ENCODE measurements around the gene SLC2A6.

Gene SLC2A6

GRCh38 chr9:133496861-133497842, 18.3 kb upstream of the SLC2A6 start:
- no peak for DNase-seq (ENCODE audit: low read depth)

DNA sequence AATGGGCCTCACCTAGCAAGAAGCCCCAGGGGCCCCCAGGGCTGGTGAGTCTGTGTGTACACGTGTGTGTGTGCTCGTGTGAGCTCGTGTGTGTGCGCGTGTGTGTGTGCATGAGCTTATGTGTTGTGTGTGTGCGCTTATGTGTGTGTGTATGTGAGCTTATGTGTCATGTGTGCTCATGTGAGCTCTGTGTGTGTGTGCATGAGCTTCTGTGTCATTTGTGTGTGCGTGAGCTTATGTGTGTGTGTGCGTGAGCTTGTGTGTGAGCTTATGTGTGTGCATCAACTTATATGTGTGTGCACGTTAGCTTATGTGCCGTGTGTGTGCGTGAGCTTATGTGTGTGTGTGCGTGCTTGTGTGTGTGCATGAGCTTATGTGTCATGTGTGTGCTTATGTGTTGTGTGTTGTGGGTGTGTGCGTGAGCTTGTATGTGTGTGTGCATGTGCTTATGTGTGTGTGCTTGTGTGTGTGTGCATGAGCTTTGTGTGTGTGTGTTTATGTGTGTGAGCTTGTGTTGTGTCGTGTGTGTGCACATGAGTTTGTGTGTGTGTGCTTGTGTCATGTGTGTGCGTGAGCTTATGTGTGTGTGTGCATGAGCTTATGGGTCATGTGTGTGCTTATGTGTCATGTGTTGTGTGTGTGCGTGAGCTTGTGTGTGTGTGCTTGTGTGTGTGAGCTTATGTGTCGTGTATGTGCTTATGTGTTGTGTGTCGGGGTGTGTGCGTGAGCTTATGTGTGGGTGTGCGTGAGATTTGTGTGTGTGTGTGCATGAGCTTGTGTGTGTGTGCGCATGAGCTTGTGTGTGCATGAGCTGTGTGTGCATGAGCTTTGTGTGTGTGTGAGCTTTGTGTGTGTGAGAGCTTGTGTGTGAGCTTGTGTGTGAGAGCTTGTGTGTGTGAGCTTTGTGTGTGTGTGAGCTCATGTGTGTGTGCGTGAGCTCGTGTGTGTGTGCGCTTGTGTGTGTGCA, 16.7 kb upstream of the SLC2A6 start:
- DNase-seq (ENCODE audit: low read depth): no peak

DNA sequence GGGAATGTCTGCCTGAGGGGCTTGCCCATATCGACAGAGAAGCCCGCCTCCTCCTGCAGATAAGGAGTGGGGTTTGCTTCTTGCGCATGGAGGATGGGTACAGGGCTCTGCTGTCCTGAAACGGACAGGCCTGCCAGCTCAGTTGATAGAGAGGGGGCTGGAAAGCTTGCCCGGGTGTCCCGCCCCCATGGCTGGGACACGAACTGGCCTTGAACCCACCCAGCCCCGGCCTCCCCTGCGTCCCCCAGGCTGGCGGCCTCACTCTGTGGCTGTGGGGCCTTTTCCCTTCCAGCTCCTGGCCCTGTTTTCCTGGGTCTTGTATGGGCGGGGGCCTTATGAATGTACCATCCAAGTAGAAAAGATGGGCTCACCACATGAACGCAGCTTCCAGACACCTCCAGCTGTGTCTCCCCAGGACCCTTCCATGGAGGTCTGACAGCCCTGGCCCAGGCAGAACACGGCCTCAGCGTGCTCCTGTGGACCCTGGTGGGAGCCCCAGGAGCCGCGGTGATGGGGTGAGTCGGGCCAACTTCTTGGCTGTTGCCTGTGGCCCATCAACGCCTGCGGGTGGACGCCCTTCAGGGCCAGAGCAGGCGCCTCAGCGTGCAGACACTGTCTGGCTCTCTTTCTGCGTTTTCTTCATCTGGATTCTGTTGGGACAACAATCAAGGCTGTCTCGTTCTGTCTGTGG, 15.9 kb upstream of the SLC2A6 start:
- DNase-seq (ENCODE audit: low read depth): no peak

- DNase-seq (ENCODE audit: low read depth): no peak
Observed at GRCh38 chr9:133493845-133494540, 15.1 kb upstream of the SLC2A6 start.

DNA sequence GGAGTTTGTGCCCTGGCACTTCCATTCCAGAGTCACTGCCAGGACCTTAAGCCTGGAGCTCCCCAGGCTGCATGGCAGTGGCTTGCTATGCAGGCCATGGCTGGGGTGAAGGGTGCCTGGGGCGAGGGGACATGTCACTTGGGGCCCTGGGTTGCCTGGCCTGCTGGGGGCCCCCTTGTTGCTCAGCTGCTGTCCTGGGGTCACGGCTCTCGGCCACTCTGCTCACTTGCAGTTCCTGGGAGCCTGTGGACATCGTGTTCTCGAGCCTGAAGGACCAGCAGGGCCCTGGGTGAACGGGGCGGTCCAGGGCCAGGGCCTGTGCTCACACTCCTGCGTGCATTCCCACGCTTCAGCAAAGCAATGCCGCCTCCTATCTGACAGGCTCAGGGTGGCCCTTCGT, 14.5 kb upstream of the SLC2A6 start:
- no peak for DNase-seq (ENCODE audit: low read depth)

DNA sequence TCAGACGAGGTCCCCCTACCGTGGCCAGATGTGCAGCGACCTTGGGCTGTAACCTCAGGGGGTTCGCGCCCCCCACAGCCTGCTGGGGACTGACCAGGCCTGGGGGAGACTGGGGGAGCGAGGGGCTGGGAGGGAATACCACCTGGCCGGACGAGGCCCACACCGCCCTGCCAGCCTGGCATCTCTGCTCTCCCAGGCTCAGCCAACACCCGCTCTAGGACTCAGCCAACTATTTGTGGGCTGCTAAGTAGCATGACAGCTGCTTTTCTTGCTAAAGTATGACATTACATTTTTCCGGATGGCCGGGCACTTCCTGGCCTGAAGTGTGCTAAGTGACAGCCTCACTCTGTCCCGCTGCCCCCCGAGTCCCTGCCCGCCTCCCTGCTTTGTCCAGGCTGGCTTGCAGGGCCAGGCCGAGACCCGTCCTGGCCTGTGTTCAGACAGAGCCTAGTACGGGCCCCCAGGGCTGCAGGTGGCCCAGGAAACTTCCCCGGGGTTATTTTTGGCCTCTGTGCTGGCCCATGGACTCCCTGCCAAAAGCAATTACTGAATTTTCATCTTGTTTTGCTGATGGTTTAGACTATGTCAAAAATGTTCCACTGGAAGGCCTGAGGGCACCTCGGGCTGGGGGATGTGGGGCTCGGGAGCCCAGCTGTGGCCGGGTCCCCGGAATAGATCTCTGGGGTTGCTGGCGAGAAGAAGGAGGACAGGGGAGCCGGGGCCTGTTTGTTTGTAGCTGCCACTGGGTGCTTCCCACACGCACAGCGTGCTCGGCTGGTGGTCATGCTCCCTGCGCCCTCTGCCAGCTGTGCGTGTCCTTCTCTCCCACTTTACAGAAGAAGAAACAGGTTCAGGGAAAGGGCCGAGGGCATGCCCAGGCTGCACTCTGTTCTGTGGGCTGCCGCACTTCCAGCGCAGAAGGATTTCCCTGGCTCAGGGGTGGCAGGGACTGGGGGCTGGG, 13.4 kb upstream of the SLC2A6 start:
- DNase-seq (ENCODE audit: low read depth): peak; percentile 18

DNA sequence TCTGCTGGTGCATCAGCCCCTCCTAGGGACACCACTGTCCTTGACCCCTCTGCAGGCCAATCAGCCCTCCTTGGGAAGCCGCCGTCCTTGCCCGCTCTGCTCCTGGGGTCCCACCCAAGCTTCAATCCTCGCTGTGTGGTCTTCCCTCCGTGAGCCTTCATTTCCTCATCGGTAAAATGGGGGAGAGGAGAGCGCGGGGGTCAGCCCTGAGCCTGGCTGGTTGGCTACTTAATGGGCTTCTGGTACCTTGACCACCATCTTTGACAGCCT, 12.7 kb upstream of the SLC2A6 start:
- DNase-seq (ENCODE audit: low read depth): no peak

DNA sequence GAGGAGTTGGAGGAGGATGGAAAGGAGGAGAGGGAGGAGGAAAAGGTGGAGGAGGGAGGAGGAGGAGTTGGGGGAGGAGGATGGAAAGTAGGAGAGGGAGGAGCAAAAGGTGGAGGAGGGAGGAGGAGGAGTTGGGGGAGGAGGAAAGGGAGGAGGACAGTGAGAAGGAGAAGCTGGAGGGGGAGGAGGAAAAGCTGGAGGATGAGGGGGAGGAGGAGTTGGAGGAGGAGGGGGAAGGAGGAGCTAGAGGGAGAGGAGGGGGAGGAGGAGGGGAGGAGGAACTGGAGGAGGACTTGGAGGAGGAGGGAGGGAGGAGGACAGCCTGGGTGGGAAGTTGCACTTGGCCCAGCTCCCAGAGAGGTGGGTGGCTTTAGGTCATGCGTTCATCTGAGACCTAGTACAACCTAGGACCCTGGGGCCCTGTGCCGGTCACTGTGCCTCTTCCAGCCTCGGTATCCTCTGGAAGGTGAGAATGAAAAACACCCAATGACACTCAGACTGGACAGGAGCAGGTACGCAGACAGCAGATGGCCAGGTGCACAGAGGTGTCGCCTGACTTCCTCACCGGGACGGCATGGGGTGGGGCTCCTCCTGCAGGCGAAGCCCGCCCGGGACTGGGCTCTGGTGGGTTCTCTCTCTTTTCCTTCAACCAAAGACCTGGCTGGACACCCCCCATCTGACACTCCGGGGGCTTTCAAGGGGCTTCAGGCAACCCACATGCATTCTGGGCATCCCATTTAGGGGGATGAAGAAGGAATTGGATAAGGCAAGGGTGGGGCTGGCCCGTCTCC, 12.2 kb upstream of the SLC2A6 start:
- no peak for DNase-seq (ENCODE audit: low read depth)

- no peak for DNase-seq (ENCODE audit: low read depth)
Observed at GRCh38 chr9:133490201-133490681, 11.3 kb upstream of the SLC2A6 start.

DNA sequence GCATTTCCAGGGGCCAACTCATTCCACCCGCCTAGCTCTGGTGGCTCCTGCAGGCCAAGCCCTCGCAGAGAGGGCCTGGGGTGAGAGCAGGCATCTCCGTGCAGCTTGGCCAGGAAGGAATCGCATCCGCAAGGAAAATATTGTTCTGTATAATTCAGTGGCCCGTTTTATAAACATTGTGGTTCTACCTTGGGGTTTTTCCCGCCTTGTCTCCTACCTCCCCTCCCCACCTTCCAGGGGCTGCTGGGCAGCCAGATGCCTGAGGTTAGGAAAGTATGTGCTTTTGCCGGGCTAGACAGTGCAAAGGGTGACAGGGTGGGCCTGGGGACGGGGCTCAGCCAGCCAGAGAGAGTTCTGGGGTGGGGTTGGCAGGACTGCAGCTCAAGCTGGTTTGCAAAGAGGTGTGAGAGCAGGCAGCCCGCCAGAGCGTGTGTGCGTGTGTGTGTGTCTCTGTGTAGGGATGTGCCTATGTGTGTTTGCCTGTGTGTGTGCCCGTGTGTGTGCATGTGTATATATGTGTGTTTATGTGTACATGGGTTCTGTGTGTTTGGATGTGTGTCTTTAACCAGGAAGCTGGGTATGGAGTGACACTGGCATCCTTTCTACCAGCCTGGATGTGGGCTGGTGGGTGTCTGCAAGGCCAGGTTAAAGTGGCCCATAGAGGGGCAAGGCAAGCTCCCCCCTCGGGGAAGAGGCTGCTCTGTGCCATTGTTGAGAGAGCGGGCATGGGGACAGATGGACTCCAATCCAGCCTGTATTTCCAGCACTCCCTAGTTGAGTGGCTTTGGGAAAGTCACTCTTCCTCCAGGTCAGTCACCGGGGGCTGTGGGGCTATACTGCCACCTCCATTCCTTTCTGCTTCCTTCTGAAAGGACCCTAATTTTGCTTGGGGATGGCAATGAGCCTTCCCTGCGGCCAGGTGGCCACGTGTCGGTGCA, 10.6 kb upstream of the SLC2A6 start:
- no peak for DNase-seq (ENCODE audit: low read depth)

- no peak for DNase-seq (ENCODE audit: low read depth)
Observed at GRCh38 chr9:133488686-133489252, 9.9 kb upstream of the SLC2A6 start.

- no peak for DNase-seq (ENCODE audit: low read depth)
Observed at GRCh38 chr9:133487331-133487725, 8.4 kb upstream of the SLC2A6 start.

- DNase-seq (ENCODE audit: low read depth): no peak
Observed at GRCh38 chr9:133485531-133486260, 6.8 kb upstream of the SLC2A6 start.

- DNase-seq (ENCODE audit: low read depth): no peak
Observed at GRCh38 chr9:133484671-133485437, 6.0 kb upstream of the SLC2A6 start.

GRCh38 chr9:133483611-133484010, 4.7 kb upstream of the SLC2A6 start:
- no peak for DNase-seq (ENCODE audit: low read depth)

DNA sequence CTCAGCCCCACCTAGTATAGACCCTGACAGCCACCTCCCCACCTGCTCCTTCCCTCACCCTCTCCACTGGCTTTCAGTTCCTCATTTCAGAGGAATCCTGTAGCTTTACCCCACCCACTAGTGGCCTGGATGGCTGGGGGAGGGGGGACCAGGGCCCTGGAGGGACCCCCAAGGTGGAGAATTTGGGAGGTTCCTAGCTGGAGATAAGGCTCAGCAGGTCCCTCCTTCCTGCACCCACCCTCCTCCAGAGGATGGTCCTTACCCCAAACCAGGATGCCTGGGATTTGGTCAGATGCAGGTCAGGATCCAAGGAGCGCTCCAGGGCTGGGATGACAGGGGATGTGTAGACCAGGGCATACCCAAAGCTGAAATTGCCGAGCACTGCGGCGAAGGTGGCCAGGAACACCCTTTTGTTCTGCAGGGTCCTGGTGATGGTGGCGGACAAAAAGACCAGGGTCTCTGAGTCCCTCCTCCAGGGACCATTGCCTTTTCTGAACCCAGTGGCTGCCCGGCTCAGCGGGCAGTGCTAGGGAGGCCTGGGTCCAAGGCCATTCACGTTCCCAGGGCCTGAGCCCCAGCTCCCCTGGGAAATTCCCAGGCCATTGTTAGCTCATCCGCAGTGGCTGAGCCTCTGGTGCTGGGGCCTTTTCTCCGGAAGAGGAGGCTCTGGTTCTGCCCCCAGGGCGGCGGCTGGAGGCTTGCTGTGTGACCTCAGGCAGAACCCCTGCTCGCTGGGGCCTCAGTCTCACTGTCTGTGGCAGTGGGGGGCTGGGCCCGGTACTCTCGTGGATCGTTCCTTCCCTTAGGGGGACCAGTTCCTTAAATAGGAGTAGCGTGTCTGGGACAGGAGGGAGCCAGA, 678 bp downstream of the SLC2A6 start:
- DNase-seq (ENCODE audit: low read depth): peak; percentile 67

Measured in EH (cell line).